GM18520 (cell line): Measurements from ENCODE around the gene NR2E1.
A peak's percentile ranks its signal among the peaks of the same experiment; 100 is the strongest.

ENCODE experiments used
- ATAC-seq: cut with Tn5 transposase; IDR thresholded peaks from one replicate; pipeline ENCODE4 v1.9.1; 2021; ENCODE audit not compliant: unreplicated experiment

NR2E1 gene

DNA sequence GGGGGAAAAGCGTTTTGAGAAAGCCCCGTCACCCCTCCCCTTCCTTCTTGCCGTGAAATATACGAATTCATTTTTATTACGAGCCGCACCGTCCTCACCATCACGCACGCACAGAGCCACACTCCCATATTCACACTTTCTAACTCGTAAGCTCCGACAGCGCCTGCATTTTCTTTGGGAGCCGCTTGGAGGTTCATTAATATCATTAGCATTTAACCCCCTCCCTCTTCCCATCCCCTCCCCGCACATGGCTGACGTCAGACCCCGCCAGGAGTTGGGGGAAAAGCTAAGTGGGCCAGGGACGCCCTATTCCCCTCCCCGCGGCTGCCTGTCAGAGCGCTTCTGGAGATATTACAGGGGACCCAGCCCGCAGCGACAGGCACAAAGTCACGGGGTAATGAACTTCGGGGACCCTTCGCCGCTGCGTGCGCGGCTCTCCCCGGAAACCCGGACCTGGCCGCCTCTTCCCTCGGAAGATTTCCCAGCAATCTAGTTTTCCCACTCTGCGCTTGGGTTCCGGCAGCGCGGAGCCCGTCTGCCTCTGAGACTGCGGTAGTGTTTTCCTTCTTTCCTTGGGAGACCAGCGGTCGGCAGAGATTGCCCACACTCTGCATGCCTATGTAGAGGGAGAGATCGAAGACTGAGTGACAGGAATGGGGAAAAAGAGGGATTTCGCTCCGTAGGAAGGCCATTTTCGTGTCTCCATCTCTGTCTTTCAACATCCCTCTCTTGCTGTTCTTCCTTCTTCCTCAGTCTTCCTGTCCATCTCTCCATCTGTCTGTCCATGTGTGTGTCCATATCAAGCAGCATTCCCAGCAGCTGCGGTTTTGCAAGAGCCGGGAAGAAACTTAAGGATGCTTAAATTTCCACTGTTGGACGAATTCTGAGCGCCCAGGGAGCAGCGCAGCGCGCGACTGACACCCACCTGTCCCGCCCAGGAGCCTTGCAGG, at the start of gene NR2E1:
NR2E1 (plus strand) TSS at position 309 of the 950 bp plus-strand sequence. CDS start 744 bp downstream, outside the sequence.
- no peak for ATAC-seq

DNA sequence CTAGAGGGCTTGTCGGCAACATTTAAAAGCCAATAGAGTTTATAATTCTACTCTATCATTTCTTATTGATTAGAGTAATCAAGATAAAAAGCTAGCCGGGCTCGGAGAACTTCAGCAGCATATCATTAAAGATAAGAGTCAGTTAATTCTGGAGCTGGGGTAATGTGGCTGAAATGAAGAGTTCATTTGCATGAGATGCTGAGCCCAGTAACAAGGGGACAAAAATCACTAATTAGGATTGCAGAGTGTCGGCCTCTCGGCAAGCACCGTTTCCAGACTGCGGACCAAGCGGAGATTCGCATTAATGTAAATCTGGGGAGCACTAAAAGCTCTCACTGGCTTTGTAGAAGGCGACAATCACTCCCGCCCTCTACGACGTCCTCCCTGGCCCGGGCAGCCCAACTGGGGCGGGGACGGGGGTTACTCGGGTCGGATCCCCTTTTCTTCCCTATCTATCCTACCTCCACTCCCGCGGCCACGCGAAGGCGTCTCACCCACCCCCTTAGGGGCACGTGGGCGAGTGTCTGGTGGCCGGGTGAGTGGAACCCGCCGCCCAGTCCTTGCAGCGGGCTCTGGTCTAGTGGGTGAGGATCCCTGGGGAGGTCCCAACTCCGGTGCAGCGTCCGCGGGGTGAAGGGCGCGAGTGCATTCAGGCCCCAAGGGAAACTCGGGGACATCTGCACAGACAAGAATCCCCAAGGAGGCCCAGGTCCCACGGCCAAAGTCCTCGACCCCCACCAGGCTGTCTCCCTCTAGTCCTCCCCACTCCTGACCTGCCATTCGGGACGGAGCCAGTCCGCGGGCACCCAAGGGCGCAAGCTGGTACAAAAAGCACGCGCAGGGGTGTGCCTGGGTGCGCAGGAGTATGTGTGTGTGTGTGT, 49.0 kb upstream of the NR2E1 start:
- ATAC-seq: no peak

DNA sequence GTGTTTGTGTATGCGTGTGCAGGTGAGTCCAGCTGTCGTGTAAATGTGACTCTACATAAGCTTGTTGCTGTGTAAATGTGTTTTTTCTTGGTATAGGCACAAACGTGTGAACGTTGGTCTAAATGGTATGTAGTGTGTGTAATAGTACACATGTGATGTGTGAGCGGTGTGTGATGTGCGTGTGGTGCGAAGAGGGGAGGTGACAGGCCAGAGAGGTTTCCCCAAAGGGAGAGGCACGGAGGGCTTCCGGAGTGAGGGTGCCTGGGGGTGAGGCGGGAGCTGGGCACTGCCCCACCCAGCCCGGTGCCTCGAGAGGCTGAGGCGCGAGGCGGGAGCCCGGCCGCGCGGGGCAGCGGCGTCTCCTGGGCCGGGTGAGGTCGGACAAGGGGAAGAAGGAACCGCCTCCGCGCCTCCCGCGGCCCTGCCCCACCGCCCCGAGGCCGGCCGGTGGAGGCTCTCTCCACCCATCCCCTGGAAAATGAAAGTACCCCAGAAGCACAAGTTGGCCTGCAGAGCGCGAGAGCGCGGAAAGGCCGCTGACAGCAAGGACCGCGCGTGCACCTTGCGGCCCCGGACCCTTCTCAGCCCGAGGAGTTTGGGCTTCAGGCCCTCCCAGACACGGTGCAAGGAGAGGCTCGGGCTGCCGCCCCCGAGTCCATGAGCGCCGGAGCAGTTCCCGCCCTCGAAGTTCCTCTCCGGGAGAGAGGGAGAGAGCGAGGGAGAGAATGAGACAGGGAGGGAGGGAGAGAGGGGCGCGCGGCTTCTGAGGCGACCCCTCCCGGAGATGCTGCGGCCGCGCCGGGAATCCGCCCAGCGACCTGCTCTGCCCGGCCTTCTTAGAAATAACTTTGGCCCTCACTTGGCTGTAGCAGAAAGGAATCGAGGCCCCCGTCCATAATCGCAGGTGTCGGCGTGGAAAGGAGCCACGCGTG, 48.1 kb upstream of the NR2E1 start:
- peak; percentile 32 for ATAC-seq

DNA sequence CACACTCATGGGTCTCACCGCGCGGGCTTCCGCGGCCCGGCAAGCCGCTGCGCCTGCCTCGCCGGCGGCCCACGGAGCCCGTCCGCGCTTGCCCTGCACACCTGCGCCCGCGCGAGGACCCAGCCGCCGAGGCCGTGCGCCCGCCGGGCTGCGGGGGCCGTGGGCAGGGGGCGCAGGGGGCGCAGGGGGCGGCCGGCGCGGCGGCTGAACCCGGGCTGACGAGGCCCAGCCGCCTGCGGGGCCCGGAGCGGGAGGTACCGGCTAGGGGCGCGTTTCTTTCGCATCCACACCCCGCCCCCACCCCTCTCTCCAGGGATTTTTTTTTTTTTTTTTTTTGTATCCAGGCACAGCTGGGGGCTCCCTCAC, 47.5 kb upstream of the NR2E1 start:
- no peak for ATAC-seq

DNA sequence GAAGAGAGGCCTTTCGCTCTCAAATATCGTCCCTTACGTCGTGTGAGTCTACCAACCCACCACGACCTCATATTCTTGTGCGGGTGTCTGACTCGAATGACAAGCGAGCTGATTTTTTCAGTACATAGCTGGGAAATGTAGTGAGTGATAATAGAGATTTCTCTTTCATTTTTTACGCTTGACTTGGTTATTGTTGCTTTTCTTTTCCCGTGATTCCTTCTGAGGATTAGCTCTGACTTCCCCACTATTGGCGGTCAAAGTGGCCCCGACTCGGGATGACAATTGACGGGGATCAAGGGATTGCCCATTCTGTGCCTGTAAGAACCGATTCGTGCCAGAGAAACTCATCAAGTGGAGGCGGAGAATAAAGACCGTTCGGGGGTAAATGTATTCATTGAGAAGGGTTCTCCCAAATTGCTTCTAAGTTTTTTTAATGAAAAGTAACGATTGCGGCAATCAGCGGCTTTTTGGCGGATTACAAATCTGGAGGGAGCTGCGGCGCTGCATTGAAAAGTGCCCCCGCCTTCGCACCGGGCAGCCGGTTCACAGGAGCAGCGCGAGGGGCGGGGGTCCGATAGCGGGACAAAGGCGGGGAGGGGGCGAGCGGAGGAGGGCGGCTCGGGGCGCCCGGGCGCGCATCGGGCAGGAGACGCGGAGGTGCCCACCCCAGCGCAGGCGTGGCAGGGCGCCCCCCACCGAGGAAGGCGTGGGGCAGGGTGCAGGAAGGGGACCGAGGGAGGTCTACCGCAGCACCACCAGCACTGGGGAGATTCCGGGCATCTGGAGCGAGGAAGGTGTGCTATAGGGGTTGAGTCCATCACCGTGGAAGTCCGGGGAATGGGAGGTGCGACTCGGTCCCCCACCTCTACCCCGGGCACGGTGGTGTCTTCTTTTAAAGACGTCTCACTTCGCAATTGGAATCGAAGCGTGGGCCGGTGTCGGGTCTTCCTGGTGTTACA, 46.7 kb upstream of the NR2E1 start:
- no peak for ATAC-seq

DNA sequence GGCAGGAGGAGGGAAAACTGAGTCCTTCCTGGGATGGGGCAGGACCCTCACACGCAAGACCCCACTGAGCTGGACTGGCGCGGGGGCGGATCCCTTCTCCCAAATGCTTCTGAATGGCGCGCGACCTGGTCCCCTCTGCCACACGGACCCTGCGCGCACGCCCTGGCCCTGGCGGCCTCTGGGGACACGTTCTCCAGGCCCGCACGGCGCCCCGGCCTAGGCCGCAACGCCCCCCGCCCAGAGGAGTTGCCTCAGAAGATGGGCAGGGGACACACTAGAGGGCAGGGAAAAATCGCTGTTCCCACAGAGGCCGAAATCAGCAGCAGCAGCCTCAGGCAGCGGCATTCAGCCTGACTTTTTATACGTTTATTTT, 46.1 kb upstream of the NR2E1 start:
- no peak for ATAC-seq

DNA sequence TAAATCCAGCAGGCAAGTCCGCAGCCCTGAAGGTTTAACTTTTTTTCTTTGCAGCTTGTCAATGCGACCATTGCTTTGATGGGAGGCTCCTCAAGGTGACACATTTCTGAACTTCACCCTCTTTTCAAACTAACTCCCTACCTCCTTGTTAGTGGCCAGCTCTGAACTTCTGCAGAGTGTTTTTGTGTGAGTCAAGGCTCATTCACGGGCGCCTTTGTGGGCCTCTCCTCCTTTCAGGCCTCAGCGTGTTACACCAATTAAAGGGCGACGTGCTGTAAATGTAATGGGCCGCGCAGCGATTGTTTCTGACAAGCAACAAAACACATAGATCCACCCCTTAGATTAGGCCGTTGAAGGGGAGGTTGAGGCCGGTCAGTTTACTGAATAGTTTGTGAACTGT, 45.5 kb upstream of the NR2E1 start:
- no peak for ATAC-seq

DNA sequence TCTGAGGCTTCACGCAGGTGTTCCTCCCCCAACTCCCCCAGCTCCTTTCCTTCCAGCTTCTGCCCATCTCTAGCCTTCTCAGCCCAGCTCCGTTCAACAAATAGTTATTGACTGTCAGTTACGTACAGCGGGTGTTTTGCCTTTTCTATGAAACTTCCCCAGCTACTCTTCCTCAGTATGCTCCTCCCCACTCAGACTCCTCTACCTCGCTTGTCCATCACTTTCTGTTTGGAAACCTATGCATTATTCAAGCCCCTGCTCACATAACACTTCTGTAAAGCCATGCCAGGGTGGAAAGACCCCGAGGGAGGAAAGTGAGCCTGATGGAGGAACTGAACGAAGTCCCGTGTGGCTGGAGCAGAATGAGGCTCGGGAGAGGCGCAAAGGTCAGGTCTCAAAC, 44.2 kb upstream of the NR2E1 start:
- no peak for ATAC-seq

DNA sequence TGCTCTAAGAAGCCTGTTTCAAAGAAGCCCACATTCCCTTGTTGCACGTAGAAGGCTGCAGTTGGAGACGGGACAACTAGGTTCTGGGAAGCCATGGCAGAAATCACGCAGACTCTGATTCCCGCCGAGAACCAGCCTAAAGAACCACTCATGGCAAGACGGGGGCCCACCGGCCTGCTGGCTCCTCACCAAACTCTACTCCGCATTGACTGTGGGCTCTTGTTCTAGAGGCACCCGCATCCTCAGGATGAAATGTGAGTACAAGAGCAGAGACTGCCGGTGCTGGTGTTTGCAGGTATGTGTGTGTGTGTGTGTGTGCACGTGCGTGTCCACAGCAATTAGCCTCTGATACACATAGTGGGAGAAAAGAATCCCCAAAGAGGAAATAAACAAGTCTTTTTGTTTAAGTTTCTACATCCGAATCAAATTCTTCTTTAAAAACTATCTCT, 42.3 kb upstream of the NR2E1 start:
- ATAC-seq: no peak

DNA sequence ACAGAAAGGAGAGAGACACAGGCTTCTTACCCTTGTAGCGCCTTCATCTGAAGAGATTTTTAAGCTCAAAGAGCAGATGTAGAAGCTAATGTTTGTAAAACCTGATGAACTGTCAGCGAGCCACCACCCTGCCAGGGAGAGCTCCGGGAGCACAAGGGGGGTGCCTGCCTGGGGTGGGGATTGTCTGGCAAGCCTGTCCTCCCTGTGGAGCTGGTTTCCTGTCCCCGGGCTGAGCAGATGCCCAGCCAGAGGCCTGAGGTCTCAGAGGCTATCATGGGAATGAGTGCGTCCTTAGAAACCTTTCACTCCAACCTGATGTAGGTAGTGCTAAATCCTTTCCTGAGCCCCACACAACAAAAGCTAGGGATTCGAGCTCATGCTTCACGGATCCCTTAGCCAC, 41.9 kb upstream of the NR2E1 start:
- ATAC-seq: no peak

DNA sequence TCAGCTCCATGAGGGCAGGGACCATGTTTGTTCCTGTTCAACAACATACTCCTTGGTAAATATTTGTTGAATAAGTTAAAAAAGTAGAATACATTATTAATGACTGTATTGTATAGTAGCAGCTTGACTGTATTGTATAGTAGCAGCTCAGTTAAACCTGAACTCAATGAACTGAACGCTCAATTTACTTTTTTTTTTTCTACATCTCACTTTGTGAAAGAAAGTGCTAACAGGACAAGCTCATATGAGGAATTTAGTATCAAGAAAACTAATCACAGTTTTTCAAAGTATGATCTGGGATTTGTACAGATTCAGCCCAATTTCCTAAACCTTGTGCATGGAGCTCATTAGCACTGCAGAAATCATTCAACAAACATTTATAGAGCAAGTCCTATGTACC, 38.8 kb upstream of the NR2E1 start:
- no peak for ATAC-seq

DNA sequence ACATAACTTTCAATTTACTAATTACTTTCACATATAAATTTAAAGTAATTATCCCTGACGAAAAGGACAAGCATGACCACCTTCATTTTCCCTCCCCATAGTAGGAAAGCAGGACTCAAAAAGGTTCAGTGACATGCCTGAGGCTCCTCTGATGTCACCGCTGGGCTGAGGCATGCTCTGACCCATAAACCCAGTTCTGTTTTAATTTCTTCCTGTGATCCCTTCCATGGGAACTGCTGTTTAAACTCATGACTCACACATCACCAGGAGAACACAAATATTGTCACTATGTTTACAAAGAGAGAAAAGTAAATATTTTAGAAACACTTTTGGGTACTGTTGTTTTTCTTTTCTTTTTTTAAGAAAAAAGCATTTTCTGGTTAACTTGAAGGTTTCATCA, 38.0 kb upstream of the NR2E1 start:
- ATAC-seq: no peak

DNA sequence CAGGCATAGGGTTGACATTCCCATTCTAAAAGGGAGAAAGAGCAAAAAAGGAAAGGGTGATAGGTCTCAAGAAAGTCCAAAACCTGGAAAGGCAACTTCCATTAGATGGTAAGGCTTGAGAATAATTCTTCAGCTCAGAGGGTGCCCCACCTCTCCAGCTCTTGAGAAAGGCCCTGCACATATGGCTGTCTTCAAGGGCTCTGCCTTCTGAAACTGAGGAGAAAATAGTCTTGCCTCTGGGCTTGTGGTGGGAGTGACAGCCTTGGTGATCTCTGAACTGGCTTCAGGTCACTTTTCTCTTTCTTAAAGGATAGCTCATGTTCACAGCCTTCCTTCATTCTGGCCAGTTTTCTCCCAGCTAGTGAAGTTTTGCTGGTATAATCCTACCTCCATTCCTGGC, 35.6 kb upstream of the NR2E1 start:
- no peak for ATAC-seq

DNA sequence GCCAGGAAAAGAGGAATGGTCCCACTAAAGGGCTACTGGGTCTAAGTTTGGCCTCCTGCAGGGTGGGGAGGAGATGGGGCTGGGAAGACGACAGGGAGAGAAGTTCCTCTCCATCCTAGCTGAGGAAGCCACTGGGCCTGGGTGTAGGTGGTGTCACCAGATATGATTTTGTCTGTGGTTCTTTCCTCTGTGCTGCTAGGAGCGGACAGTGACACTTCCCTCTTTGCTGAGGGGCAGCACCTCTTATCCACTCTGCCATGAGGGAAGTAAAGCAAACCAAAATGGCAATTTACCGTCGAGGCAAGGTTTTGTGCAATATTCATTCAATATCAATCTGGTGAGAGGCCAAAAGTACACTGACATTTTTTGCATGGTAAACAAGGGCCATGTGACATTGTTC, 33.0 kb upstream of the NR2E1 start:
- no peak for ATAC-seq

DNA sequence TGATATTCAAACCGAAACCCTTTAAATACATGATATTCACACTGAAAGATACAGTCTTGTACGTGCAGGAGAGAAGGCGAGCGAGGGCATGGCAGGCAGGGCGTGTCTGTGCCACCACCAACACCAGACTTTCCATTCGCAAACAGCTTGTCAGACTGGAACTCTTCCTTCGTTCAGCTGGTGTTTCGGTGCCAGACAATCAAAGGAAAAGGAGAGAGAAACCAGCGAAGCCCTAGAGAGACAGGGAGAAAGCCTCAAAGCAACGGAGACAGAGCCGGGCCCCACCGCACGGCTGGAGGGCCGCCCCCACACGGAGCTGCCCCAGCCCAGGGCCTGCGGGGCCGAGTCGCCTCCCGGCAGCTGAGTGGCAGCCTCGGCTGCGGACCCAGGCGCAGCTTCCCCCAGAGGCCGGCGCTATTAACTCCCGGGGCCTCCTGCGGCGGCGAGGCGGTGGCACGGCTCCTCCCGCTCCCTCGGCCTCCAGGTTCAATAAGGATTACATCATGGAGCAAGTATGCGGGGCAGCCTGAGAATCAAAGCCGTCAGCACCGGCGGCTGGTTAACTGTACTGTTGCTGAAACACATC, 32.1 kb upstream of the NR2E1 start:
- no peak for ATAC-seq

DNA sequence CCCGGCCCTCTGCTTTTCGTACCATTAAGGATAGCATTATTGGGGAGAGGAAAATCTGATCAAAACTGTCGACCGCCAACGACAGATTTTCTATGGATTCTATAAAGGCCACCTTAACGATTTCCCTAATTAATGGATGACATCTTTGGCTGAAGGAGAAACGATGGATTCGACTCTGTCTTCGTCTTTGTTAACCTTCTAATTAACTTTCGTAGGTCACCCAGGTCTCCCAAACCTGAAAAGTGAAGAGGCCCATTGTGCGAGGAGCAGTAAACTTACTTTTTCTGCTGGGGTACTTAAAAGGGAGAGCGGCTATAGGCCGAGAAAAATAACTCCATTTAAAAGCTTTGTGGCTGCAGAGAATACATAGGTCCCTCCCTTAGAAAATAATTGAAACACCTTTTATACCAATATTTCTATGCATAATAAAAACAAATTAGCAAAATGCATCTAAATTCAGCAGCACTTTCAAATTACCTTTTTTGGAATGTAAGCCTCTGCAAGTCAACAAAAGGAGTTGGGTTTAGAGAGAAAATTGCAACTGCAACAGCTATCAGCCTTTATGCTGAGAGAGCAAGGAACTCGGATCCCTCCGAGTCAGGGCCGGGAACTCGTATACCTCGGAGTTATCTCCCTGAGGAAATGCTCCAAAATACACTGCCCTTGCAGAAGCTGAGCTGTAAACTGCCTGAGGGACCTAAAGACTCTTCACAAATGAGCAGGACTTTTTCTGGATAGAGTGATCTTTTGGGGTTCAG, 31.4 kb upstream of the NR2E1 start:
- ATAC-seq: no peak

DNA sequence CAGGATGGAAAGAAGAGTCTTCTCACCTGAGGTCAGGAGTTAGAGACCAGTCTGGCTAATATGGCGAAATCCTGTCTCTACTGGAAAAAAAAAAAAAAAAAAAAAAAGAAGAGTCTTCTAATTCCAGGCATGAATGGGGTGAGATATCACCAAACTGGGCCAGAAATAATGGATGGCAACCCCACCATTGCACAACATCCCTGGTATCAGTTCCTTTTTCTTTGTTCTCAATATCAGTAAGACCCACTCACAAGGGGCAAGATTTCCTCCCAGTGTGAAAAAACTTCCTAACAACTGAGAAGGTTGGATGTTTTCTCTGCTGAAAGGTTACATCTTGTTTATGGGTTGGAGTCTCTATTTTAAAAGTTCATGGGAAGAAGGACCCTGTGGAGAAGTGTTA, 23.6 kb upstream of the NR2E1 start:
- no peak for ATAC-seq

DNA sequence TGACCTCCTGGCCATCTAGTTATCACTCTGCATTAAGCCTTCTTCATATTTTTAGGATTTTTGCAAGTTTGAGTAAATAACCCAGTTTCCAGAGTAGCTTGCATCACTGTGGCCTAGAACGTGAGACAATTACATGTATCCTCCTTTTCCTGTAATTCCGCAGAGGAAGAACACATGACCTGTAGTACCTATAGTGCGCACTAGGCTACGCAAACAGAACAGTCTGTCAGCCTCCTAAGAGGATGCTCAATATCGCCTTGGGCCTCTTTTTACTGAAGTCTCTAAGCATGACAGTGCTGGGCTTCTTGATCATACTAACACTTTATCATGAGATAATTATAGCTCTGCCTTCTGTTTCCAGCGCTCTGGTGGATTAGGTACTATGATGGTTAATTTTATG, 20.2 kb upstream of the NR2E1 start:
- ATAC-seq: no peak

DNA sequence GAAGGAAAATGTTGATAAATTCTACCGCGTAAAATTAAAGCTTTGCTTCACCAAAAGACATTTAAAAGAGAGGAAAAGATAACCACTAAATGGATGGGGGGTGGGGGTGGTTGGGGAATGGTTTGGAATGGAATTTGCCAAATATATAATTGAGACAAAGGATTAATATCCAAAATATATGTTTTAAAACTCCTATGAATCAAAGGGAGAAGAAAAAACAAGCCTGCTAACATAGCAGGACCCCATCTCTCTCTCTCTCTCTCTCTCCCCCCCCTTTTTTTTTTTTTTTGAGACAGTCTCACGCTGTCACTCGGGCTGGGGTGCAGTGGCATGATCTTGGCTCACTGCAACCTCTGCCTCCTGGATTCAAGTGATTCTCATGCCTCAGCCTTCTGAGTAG, 13.4 kb upstream of the NR2E1 start:
- ATAC-seq: no peak
